ENCODE data around the gene CFAP410. TPM values are rescaled to one million over a fixed set of nuclear protein-coding genes. Genes with fewer than 3 reads are reported as not detected.

CFAP410 gene
- total RNA-seq, 4 donors from 2014 or later, result 10.6 to 23.0 (median 20.0) TPM

- no peak overlapping the region for H3K4me3 ChIP-seq
- in situ Hi-C loops (cut with MboI; ENCODE audit: low sequenced_read_pairs in 4 of 4), result no loop called here
- TF ChIP-seq POLR2A (IDR thresholded peaks at IDR 0.05) (no peak), CTCF (IDR thresholded peaks at IDR 0.05 in 4 of 5, conservative IDR thresholded peaks at IDR 0.05 in 1 of 5) (no peak)
- DNase-seq (no peak), ATAC-seq (no peak)
- H3K4me1 ChIP-seq, result no peaks in the 10 kb centered on the region
- peak overlapping the region; percentile 23 to 59 (median 48) for H3K27ac ChIP-seq
- peaks cover 25 to 38% (median 37%) of the 10 kb centered on the region in 3 donors for H3K27me3 ChIP-seq
- no peaks in the 10 kb centered on the region for H3K36me3 ChIP-seq
- no peaks in the 10 kb centered on the region for H3K9me3 ChIP-seq
- intact Hi-C loops (cut with DNase I; ENCODE audit: low total_unique reads), result no loop called here
Measured at GRCh38 chr21:44352253-44352860, 13.2 kb upstream of the CFAP410 start.

- Histone ChIP-seq H3K9me3 (no peaks in the 10 kb centered on the region), H3K36me3 (no peaks in the 10 kb centered on the region), H3K27me3 (peaks cover 25 to 36% (median 31%) of the 10 kb centered on the region in 3 donors), H3K27ac (no peak overlapping the region), H3K4me3 (no peak overlapping the region), H3K4me1 (no peaks in the 10 kb centered on the region)
- TF ChIP-seq POLR2A (IDR thresholded peaks at IDR 0.05), result no peak
- no peak for TF ChIP-seq CTCF (IDR thresholded peaks at IDR 0.05 in 4 of 5, conservative IDR thresholded peaks at IDR 0.05 in 1 of 5)
- intact Hi-C loops (cut with DNase I; ENCODE audit: low total_unique reads), result no loop called here
- in situ Hi-C loops (cut with MboI; ENCODE audit: low sequenced_read_pairs in 4 of 4), result no loop called here
- no peak for ATAC-seq
- no peak for DNase-seq
Measured at GRCh38 chr21:44351535-44352252, 12.5 kb upstream of the CFAP410 start.

- intact Hi-C loops (cut with DNase I; ENCODE audit: low total_unique reads) (no loop called here), in situ Hi-C loops (cut with MboI; ENCODE audit: low sequenced_read_pairs in 4 of 4) (no loop called here)
- H3K4me3 ChIP-seq, result no peak overlapping the region
- peaks cover 26 to 36% (median 31%) of the 10 kb centered on the region in 3 donors for H3K27me3 ChIP-seq
- H3K36me3 ChIP-seq, result no peaks in the 10 kb centered on the region
- no peaks in the 10 kb centered on the region for H3K9me3 ChIP-seq
- H3K27ac ChIP-seq, result no peak overlapping the region
- DNase-seq, result no peak
- H3K4me1 ChIP-seq, result no peaks in the 10 kb centered on the region
- ATAC-seq, result no peak
- TF ChIP-seq POLR2A (IDR thresholded peaks at IDR 0.05) (no peak), CTCF (IDR thresholded peaks at IDR 0.05 in 4 of 5, conservative IDR thresholded peaks at IDR 0.05 in 1 of 5) (no peak)
Measured at GRCh38 chr21:44350773-44351481, 11.7 kb upstream of the CFAP410 start.

- Histone ChIP-seq H3K27ac (no peak overlapping the region), H3K4me1 (no peaks in the 10 kb centered on the region), H3K36me3 (no peaks in the 10 kb centered on the region), H3K9me3 (no peaks in the 10 kb centered on the region), H3K4me3 (no peak overlapping the region), H3K27me3 (peaks cover 25 to 38% (median 36%) of the 10 kb centered on the region in 3 donors)
- in situ Hi-C loops (cut with MboI; ENCODE audit: low sequenced_read_pairs in 4 of 4) (loop anchor here in 1 of 4 donors (25.0 kb wide), 1 partner anchor 437 kb away; no protein-coding TSS in a partner anchor), intact Hi-C loops (cut with DNase I; ENCODE audit: low total_unique reads) (no loop called here)
- no peak for TF ChIP-seq POLR2A (IDR thresholded peaks at IDR 0.05)
- DNase-seq (no peak), ATAC-seq (no peak)
Measured at GRCh38 chr21:44349847-44350772, 10.9 kb upstream of the CFAP410 start.
